ENCODE measurements around the gene MLC1.

The MLC1 gene

DNA sequence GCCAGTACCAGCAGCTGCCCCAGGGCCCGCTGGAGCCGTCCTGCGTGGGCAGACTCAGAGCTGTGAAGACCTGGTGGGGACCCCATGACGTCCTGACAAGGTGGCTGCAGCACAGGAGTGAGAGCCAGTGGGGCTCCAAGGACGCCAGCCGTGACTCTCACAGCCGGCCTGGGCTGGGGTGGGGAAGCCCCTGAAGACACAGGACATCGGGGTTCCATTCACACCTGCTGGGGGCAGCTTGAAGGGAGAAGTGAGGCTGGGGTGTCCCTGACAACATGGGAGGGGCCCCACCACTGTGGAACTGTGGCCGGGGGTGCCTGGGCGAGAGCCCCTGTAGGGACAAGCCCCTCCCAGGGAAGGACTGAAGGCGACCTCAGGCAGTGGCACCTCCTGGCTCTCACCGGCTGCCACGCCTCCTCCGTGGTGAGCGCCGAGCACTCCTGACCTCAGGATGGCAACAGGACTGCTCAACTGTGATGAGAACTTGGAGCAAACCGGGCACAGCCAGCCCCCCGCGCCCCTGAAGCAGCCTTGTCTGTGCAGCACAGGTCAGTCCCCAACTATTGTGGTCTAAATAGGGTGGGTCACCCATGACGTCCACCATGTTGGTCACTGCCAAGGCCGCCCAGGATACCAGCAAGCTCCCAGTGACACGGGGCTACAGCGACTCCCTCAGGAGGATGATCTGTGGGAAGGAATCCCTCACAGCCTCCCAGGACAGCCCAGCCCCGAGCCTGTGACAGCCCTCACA, 49.9 kb downstream of the MLC1 start:
- DNase-seq (ENCODE audit: low spot score), result no peak

DNA sequence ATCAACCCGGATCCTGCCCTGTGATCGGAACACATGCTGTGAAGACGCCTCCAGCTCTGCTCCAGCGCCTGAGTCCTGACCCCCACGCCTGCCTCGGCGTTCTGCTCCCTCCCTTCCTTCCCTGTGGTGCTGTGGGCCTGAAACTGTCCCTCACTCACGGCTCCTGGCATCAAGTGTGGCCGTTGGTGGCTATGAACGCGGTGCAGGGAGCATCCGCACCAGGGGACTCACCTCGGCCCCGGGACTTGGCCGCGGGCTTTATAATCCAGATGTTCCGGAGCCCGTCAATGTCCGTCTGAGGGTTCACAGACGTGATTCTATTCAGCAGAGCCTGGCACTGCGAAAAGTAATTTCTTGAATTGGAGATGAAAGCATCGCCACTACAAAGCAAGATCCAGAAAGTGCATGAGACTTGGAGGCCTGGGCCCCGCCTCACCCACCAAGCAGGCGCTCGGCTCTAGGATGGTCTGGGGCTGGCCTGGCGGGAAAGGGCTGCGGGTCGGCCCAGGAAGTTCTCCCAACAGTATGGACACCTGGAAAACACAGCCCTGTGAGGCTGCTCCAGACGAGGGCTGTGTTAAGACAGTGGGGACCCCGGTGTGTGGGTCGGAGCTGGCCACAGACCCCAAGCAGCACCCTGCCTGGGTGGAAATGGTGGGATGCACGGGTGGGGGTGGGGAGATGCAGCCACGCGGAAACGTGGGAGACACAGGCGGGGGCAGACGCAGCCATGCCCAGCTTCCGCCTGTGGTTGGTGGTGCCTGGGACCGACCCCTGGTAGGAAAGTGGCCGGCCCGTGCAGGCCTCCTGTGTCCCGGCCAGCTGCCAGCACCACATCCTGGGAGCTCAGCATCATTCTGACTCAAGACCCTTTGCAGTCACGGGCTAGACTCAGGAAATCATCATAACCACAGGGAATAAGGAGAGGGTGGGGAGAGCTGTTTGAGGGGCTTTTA, 50.8 kb downstream of the MLC1 start:
- no peak for DNase-seq (ENCODE audit: low spot score)

DNA sequence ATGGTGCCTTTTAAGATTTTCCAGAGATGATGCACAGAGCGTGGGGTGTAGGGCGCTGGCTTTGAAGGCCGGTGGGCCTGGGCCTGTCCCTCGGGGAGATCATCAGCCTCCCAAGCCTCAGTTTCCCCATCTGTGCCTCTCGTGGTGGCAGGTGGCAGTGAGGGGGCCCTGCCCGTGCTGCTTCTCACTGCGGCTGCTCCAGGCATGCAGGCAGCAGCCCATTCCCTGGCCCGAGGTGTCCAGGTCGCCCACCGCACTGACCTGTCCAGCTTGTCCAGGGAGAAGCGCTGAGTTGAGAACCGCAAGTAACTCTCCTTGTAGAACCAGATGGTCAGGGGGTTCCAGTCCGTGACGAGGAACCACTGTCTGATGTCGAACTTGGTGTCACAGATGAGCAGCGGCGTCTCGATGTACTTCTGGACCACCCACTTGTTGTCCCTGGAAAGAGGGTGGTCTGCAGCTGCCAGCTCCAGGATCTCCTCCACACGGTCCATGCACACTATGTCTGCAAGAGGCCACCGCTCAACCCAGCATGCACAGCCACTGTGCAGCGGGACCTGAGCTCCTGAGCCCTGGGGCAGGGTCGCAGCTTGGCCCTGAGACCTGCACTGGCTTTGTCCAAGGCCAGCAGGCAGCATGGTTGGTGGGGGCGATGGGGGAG, 52.2 kb downstream of the MLC1 start:
- DNase-seq (ENCODE audit: low spot score), result no peak

DNA sequence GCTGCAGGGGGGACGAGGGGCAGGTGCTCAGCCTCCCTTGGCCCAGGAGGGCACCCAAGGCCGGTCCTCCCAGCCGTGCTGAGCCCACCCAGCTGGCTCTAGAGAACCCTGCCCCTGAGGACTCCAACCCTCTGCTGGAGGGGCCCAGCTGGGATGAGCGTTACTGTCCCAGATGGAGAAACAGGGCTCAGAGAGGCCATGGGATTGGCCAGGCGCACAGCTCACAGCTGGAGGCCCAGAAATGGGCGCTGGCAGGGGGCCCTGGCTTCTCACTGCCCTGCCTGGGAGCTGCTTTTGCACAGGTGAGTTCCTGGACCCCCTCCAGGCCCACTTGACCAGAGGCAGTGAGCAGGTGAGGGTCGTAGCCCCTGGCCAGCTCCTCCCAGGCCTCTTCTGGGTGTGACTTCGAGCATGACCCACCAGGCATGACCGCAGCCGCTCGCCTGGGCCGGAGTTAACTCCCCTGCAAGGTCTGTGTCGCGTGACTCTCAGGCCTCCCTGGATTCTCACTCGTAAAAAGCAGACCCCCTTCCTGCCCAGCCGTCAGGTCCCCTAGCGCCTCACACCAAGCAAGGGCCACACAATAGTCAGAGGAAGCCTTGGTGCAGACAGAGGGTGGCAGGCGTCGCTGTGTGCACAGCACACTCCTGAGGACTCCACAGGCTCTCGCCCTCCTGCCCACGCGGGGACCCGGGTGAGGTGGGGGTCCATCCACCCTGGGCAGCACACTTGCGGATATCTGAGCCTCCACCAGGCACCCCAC, 52.9 kb downstream of the MLC1 start:
- DNase-seq (ENCODE audit: low spot score), result no peak

DNA sequence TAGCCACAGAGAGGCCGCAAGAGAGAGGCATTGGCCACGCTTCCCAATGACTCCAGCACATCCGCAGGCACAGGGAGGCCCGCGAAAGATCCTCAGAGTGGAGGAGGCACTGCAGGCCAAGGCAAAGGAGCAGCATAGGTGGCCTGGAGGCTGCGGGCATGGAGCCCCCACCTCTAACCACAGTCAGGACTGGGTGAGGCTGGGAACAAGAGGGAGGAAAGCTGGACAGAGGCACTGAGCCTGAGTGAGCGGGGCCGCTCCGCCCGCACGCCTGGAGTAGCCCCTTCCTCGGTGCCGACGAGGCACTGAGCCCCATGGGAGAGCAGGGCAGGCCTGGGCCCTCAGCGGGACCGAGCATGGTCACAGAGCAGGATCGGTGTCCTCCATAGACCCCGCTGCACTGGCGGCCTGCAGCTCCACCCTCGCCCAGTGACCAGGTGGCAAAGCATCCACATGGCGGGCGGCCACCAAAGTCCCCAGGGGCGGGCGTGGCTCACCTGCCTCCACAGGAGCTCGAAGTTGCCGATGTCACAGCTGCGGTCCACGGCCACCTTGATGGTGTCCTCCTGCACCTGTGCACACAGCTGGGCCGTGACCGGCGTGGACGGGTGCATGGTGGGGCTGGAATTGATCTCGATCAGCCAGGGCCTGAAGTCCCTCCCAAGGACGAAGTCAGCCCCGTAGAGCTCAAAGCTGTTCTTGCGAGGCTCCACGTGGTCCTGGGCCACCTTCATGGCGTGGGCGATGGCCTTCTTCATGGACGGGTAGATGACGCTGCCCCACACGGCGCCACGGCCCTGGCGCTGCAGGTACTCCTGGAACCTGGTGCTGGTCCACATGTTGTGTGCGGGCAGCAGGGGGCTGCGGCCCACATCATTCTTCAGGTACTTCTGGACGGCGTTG, 53.8 kb downstream of the MLC1 start:
- DNase-seq (ENCODE audit: low spot score), result no peak

DNA sequence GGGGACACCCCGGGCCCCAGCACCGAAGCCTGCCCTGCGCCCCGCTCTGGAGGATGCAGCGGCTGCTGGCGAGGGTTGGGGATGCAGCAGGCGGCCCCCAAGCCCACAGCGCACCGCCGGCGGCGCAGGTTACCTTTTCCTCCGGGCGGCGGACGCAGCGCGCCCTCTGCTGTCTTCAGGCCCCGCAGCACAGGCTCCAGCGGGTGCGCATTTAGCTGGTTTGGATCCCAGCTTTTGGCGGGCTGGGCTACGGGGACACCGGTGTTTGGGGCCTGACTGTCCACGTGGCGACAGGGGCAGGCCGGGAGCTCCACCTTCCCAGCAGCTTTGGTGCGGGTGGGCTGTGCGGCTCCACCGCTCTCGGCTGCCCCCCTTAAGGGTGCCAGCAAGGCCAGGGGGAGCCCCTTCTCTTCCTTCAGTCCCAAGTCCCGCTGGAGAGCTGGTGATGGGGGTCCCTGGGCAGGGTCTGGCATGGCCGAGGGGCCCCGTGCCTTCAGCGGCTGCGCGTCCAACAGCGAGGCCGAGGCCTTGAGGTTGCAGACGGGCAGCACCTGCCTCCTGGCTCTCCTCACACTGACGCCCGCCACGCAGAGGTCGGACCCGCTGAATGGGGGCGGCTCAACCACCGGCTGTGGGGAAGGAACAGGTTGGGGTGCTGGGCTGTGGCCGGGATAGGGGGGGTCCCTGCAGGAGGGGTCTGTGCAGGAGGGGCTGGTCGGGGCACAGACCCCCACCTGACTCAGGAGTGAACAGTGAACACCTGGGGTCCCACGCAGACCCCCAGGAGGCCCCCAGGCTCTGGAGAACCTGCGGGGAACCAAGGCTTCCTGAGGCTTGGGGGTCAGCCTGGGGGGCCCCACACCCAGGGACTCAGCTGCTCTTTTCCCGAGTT, 54.7 kb downstream of the MLC1 start:
- peak; percentile 90 for DNase-seq (ENCODE audit: low spot score)

DNA sequence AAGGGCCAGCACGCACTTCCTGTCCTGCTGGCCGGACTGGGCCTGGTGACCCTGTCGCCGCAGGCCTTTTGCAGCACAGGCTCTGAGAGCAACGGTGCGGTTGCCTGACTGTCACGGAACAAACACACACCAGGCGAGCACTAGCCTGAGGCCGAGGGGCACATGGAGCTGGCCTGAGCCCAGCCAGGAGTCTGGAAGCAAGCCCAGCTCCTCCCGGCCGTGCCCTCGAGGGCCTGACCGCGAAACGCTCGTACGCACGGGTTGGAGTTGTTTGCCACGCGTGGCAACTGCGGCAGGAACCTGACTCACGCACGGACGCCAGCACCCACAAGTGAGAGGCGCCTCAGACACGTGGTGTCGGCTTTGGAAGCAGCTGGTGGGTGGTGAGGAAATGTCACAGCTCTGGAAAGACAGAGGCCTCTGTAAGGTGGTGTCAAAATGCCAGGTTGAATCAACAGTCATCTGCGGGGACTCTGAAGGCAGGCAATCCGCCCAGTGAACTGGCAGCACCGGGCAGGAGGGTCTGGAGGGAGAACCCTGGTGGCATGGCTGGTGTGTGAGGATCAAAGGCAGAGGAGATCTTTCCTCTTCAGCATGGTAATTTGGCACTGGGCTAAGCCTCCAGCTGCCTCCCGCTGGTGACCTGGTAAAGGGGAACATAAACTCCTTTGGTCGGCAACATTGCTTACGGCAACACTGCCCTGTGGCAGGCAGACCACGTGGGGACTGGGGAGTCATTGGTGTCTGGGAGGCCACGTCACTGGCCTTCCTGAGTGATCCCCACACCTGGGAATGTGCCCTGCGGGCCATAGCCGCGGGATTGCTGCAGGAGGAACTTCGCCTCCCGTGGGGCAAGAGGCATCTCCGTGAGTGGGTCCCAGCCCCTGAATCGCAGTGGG, 57.3 kb downstream of the MLC1 start:
- peak; percentile 60 for DNase-seq (ENCODE audit: low spot score)

DNA sequence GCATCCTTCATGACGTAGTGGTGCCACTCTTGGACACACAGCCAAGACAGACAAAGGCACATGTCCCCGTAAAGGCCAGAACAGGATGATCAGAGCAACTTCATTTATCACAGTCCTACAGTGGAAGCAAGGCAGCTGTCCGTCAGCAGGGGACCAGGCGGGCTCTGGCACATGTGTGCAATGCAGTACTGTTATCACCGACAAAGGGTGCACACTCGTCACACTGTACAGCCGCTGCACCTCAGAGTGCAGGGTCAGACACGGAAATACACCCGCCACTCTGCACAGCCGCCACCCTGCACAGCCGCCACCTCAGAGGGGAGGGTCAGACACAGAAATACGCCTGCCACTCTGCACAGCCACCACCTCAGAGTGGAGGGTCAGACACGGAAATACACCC, 59.2 kb downstream of the MLC1 start:
- DNase-seq (ENCODE audit: low spot score), result no peak

DNA sequence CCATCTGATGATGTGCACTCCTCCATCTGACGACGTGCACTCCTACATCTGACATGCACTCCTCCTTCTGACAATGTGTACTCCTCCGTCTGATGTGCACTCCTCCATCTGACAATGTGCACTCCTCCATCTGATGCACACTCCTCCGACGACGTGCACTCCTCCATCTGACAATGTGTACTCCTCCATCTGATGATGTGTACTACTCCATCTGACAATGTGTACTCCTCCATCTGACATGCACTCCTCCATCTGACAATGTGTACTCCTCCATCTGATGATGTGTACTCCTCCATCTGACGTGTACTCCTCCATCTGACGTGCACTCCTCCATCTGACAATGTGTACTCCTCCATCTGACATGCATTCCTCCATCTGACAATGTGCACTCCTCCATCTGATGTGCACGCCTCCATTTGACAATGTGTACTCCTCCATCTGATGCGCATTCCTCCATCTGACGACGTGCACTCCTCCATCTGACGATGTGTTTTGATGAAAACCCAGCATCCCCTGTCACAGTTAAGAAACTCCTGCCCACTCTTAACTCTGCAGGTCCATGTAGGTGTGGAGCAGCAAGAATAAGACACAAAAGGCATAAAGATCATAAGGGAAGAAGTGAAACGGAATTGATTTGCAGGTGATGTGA, 62.9 kb downstream of the MLC1 start:
- DNase-seq (ENCODE audit: low spot score), result no peak

DNA sequence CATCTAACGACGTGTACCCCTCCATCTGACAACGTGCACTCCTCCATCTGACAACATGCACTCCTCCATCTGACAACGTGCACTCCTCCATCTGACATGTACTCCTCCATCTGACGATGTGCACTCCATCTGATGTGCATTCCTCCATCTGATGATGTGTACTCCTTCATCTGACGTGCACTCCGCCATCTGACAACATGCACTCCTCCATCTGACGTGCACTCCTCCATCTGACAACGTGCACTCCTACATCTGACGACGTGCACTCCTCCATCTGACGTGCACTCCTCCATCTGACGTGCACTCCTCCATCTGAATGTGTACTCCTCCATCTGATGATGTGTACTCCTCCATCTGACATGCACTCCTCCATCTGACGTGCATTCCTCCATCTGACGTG, 64.6 kb downstream of the MLC1 start:
- no peak for DNase-seq (ENCODE audit: low spot score)

DNA sequence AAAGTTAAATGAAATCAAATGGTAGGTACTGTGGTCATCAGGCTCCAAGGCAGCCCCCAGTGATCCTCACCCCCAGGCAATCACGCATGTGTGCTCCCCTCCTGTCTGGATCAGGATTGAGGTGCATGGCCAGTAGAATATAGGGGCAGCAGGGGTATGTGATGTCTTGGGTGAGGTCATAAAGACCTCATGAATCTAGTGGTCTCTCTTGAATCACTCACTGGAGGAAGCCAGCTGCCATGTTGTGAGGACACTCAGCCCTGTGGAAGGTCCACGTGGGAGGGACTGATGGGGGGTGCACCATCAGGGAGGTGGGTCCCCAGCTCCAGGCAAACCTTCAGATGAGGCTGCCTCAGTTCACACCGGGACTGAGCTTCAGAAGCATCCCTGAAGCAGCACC, 65.9 kb downstream of the MLC1 start:
- no peak for DNase-seq (ENCODE audit: low spot score)

DNA sequence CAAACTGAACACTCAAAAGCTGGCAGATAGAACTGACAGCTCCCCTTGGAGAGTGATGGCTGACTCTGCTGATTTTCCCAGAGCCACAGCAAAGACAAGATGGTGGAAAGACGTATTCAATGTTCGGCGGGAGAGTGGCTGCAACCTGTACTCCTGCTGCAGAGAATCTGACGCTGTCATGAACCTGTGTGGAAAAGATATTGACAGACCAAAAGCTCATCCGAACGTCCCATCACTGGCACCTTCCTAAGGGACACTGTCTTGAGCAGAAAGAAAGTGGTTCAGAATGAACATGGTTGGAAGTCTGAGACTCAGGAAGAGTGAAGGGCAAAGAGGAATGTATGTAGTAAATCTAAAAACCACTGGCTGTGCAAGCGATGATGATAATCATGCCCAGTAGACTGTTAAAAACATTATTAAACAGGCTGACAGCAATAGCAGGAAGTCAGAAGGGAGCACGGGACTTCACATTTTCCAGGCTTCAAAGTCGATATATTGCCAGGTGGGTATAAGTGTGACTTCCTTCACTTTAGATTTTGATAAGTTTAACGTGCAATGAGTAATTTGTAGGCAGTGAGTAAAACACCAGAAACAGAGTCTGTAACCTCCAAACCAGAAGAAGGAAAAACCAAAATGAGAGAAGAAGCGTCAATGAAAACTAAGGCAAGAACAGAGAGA, 66.5 kb downstream of the MLC1 start:
- no peak for DNase-seq (ENCODE audit: low spot score)

DNA sequence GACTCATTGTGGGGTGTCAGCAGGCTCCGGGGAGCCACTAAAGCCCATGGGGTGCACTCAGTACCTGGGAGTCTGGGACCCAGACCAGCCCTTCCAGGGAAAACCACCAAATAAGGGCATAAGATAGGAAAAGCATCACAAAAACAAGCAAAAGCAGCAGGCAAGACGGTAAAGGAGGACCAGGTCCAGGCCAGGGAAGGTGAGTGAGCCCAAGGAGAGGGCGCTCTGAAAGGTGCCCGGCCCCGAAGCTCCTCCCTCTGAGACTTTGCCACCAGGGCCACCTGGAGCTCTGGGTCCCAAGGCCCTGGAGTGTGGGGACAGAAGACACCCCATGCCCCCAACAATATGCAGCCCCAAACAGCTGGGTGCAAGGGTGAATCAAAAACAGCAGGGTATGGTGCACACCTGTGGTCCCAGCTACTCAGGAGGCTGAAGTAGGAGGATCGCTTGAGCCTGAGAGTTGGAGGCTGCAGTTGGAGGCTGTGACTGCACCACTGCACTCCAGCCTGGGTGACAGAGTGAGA, 67.5 kb downstream of the MLC1 start:
- DNase-seq (ENCODE audit: low spot score), result no peak

DNA sequence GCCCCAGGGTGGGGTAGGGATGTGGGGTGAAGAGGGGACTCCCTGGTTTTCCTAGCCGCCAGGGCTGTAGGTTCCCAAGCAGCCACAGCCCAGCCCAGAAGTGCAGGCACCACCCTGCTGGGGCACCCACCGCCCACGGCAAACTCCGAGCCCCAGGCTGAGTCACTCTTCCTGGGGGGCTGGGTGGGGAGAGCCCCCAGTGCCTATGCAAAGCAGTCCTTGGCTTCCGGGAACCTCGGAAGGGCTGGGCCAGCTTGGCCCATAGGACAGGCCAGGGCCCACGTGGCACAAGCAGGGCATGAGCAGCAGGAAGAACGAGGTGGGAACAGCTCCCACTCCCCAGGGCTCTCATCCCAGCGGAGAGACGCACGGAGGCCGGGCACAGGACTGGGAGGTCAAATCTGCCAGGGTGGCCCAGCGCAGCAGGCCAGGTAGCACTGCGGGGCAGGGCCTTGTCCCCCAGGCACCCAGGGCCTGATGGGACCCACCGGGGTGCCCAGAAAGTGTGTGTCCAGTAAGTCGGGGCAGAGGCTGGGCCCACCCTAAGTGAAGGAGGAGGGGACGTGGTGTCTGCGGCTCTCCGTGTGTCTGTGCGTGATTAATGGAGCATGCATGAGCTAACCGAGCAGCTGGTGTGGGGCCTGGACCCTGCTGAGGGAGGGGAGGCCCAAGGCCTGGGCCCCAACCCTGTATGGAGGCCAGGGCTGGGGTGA, 68.1 kb downstream of the MLC1 start:
- no peak for DNase-seq (ENCODE audit: low spot score)

DNA sequence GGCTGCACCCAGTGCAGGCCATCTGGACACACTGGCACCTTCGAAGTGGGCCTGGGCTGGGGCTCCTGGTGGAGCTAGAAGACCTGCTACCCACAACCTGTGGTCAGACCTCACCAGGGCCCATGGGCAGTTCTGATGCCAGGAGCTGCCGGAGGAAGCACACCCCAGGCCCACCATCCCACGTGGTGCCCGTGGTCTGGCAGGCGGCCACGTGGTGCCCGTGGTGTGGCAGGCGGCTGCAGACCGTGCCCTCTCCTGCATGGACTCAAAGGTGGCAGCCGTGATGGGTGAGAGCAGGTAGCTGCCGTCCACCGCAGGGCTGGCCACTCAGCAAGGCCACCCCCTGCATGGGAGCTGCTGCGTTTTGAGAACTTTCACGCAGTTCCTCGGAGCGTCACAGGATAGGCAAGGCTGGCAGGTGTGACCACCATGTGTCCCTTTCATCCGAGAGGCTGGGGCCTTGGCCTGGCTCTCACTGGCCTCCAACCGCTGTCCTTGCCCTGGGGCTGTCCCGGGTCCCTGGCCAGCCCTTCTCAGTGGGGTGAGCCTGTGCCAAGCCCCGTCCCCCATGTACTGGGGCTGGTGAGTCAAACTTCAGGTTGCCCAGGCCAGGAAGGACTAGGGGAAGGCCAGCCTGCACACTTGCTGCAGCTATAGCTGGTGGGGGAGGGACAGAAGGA, 68.8 kb downstream of the MLC1 start:
- DNase-seq (ENCODE audit: low spot score), result no peak

All from hepatic stellate cell (primary cell).